Vagina (tissue), 2 donors: ENCODE measurements around the gene CKLF. TPM values are rescaled to one million over a fixed set of nuclear protein-coding genes. Genes with fewer than 3 reads are reported as not detected.

Experiments used
- DNase-seq, 2 donors: peaks; one replicate each; pipeline ENCODE4 v3.0.0-alpha.2; 2017; ENCODE audit errors: extremely low spot score in 2 of 2
- H3K27ac ChIP-seq: fragments of 200-600 bp; sonication (generic); one replicate; pipeline ENCODE4 v1.5.1; 2019
- H3K27me3 ChIP-seq: fragments of 200-600 bp; sonication (generic); one replicate; pipeline ENCODE4 v1.5.1; 2019
- H3K36me3 ChIP-seq, 2 donors: fragments of 200-600 bp; sonication (generic); one replicate each; pipeline ENCODE4 v1.5.1; 2017 to 2019
- H3K4me1 ChIP-seq: fragments of 200-600 bp; sonication (generic); one replicate; pipeline ENCODE4 v1.5.1; 2019
- H3K4me3 ChIP-seq, 2 donors: fragments of 200-600 bp; sonication (generic); 1 replicate in 1 of 2; 2 replicates in 1 of 2; pipeline ENCODE4 v1.5.1; 2016 to 2019
- H3K9me3 ChIP-seq: fragments of 200-600 bp; sonication (generic); one replicate; pipeline ENCODE4 v1.5.1; 2019
- POLR2A ChIP-seq, 2 donors: fragments of 450-650 bp; IDR thresholded peaks; one replicate each; pipeline ENCODE4 v1.6.1; 2017; ENCODE audit warnings: antibody characterized with exemption in 2 of 2, mild to moderate bottlenecking in 2 of 2, moderate library complexity in 2 of 2
- POLR2AphosphoS5 ChIP-seq, 2 donors: sonication (generic); formaldehyde crosslinking; IDR thresholded peaks; one replicate each; pipeline ENCODE4 v1.9.0; 2017; ENCODE audit warnings: antibody characterized with exemption in 2 of 2, mild to moderate bottlenecking in 2 of 2, low read depth in 1 of 2; ENCODE audit not compliant: insufficient read depth in 1 of 2
- intact Hi-C: fragments of 100-400 bp; cut with DNase I; formaldehyde crosslinking; loops from one replicate; pipeline ENCODE4 v1.15.1; 2023
- total RNA-seq: library from RNA; depleted of rRNA; stranded (reverse); fragments of >200 nt; gene quantifications from one replicate; pipeline ENCODE4 v1.2.3, GENCODE V29; 2016
- TF ChIP-seq, protein P1 (sequence below), 3 experiments: fragments of 450-650 bp in 2 of 3; fragments of 200-600 bp in 1 of 3; sonication (generic) in 1 of 3; IDR thresholded peaks; one replicate each; pipeline ENCODE4 v1.5.1; 2017 to 2019; ENCODE audit warnings: antibody characterized with exemption in 3 of 3, mild to moderate bottlenecking in 2 of 3, moderate library complexity in 2 of 3

Gene CKLF
- total RNA-seq, 1 donor from 2014 or later, result 52.3 TPM

DNA sequence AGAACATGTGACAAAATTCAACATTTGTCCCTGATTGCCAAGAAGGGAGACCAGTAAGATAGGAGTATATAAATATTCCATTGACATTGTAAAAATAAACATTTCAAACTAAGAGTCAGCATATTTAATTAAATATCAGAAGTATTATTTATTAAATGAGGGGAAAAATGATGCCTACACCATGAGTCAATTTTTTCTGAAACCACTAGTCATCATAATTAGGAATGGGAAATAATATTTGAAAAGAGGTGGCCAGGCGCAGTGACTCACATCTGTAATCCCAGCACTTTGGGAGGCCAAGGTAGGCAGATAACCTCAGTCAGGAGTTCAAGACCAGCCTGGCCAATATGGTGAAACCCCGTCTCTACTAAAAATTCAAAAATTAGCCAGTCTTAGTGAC is 16.0 kb downstream of the CKLF start:
- Histone ChIP-seq H3K4me1 (no peaks in the 10 kb centered on the region), H3K27me3 (no peaks in the 10 kb centered on the region), H3K27ac (no peak overlapping the region), H3K4me3 (no peak overlapping the region), H3K36me3 (peaks cover 0 to 10% of the 10 kb centered on the region in 2 donors), H3K9me3 (no peaks in the 10 kb centered on the region)
- TF ChIP-seq, protein P1, sequence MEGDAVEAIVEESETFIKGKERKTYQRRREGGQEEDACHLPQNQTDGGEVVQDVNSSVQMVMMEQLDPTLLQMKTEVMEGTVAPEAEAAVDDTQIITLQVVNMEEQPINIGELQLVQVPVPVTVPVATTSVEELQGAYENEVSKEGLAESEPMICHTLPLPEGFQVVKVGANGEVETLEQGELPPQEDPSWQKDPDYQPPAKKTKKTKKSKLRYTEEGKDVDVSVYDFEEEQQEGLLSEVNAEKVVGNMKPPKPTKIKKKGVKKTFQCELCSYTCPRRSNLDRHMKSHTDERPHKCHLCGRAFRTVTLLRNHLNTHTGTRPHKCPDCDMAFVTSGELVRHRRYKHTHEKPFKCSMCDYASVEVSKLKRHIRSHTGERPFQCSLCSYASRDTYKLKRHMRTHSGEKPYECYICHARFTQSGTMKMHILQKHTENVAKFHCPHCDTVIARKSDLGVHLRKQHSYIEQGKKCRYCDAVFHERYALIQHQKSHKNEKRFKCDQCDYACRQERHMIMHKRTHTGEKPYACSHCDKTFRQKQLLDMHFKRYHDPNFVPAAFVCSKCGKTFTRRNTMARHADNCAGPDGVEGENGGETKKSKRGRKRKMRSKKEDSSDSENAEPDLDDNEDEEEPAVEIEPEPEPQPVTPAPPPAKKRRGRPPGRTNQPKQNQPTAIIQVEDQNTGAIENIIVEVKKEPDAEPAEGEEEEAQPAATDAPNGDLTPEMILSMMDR (IDR thresholded peaks at IDR 0.05), result no peak
- TF ChIP-seq POLR2AphosphoS5 (IDR thresholded peaks at IDR 0.05; ENCODE audit: insufficient read depth in 1 of 2, low read depth in 1 of 2) (no peak), POLR2A (IDR thresholded peaks at IDR 0.05) (no peak)
- DNase-seq, result no peak
- intact Hi-C loops, result no loop called here

DNA sequence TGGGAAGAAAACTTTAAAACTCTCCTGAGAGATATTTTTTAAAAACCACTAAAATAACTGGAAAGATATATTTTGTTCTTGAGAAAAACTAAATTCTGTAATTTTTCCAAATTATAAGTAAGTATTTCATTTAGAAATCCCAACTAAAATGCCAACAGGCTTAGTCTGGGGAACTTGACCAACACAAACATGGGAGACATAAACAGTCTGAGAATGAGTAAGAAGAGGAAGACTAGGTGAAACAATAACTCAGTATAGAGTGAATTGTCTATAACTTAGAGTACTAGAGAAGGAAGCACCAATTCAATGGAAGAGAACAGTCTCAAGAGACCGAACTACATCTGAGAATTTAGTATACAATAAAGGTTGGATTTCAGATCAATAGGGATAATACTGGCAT is 16.8 kb downstream of the CKLF start:
- Histone ChIP-seq H3K9me3 (no peaks in the 10 kb centered on the region), H3K4me1 (no peaks in the 10 kb centered on the region), H3K36me3 (peaks cover 0 to 10% of the 10 kb centered on the region in 2 donors), H3K27me3 (no peaks in the 10 kb centered on the region), H3K27ac (no peak overlapping the region), H3K4me3 (no peak overlapping the region)
- TF ChIP-seq POLR2A (IDR thresholded peaks at IDR 0.05) (no peak), POLR2AphosphoS5 (IDR thresholded peaks at IDR 0.05; ENCODE audit: insufficient read depth in 1 of 2, low read depth in 1 of 2) (no peak)
- TF ChIP-seq, protein P1 (IDR thresholded peaks at IDR 0.05), result no peak
- no peak for DNase-seq
- intact Hi-C loops, result no loop called here

DNA sequence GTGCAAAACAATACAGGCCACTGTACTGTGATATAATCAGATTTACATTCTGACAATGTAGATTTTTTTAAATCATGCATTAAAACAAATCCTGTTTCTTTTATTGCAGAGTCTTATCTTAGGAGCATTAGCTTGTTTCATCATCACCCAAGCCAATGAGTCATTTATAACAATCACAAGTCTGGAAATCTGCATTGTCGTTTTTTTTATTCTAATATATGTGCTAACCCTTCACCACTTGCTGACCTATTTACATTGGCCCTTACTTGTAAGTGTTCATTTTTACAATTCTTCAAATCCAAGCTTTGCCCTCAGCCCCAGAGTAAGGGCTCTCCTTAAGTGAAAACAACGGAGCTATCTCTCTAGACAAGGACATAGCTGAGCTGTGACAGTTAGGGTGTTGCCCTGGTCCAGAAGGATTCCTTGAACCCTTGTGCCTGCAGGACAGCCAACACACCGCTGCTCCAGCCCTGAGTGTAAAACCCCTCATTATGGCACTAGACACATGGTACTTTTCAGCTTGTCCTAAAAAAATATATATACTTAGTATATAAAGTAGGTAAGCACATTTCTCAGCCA is 17.5 kb downstream of the CKLF start:
- intact Hi-C loops, result no loop called here
- H3K36me3 ChIP-seq, result peaks cover 0 to 10% of the 10 kb centered on the region in 2 donors
- TF ChIP-seq, protein P1 (IDR thresholded peaks at IDR 0.05), result no peak
- no peak for TF ChIP-seq POLR2AphosphoS5 (IDR thresholded peaks at IDR 0.05; ENCODE audit: insufficient read depth in 1 of 2, low read depth in 1 of 2)
- no peak for TF ChIP-seq POLR2A (IDR thresholded peaks at IDR 0.05)

DNA sequence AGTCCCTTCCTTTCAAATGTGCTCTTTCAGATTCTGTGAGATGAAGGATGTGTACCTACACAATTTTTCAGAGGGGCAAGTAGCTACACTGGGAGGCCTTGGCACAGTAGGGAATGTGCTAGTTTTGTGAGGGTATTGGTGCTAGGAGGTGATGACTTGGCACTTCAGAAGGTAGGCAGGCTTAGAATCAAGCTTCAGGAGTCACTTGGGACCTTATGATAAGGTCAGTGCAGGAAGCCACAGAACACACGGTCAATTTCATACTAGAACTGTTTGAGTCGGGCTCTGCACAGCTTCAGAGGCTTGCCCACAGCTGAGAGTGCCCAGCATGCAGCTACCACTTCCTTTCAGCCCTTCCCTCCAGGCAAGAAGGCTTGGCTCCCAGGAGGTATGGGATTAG is 20.0 kb downstream of the CKLF start:
- Histone ChIP-seq H3K4me1 (no peaks in the 10 kb centered on the region), H3K27me3 (no peaks in the 10 kb centered on the region), H3K4me3 (no peak overlapping the region), H3K9me3 (no peaks in the 10 kb centered on the region), H3K36me3 (no peaks in the 10 kb centered on the region), H3K27ac (no peak overlapping the region)
- TF ChIP-seq POLR2A (IDR thresholded peaks at IDR 0.05), result no peak
- TF ChIP-seq POLR2AphosphoS5 (IDR thresholded peaks at IDR 0.05; ENCODE audit: insufficient read depth in 1 of 2, low read depth in 1 of 2), result no peak
- TF ChIP-seq, protein P1 (IDR thresholded peaks at IDR 0.05), result no peak
- DNase-seq, result no peak
- intact Hi-C loops, result no loop called here

More for the DNA sequence above, 17.5 kb downstream of the CKLF start:
- Histone ChIP-seq H3K4me1 (no peaks in the 10 kb centered on the region), H3K9me3 (no peaks in the 10 kb centered on the region), H3K4me3 (no peak overlapping the region), H3K27me3 (no peaks in the 10 kb centered on the region), H3K27ac (no peak overlapping the region)
- no peak for DNase-seq

DNA sequence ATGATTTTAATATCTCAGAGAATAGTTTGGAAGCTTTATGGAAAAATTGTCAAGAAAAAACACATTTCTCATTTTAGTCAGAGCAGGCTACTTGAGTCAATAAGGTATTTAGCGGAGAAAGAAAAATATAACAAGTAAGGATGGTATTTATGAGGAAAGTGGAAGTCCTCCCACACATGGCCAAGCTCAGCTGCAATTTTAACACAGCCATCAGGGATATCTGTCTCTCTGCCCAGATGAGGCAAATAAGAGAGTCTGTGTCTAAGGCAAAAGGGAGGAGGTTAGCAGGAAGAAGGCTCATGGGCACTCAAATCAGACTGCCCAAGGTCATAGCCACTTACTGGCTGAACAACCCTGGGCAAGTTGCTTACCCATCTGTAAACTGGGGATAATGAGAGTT is 21.7 kb downstream of the CKLF start:
- peaks cover 12% of the 10 kb centered on the region for H3K4me1 ChIP-seq
- TF ChIP-seq POLR2A (IDR thresholded peaks at IDR 0.05) (no peak), POLR2AphosphoS5 (IDR thresholded peaks at IDR 0.05; ENCODE audit: insufficient read depth in 1 of 2, low read depth in 1 of 2) (no peak)
- TF ChIP-seq, protein P1 (IDR thresholded peaks at IDR 0.05), result no peak

More for the DNA sequence above, 21.7 kb downstream of the CKLF start:
- Histone ChIP-seq H3K9me3 (no peaks in the 10 kb centered on the region), H3K27me3 (no peaks in the 10 kb centered on the region), H3K27ac (no peak overlapping the region), H3K36me3 (no peaks in the 10 kb centered on the region), H3K4me3 (no peak overlapping the region)
- intact Hi-C loops, result no loop called here
- DNase-seq, result no peak
